WTC11 (cell line): ENCODE data around the gene BICDL2. TPM values are rescaled to one million over a fixed set of nuclear protein-coding genes. Genes with fewer than 3 reads are reported as not detected.

Experiments used
- ATAC-seq: fragments of 200-7000 bp; cut with Tn5 transposase; 2 replicates; pipeline ENCODE4 v1.10.0; 2021; ENCODE audit warnings: mild to moderate bottlenecking, moderate library complexity
- CTCF ChIA-PET: fragments of 300-600 bp; sonication (Branson Sonifier 250); formaldehyde crosslinking; loops from one replicate; lab custom pipeline; 2021; ENCODE audit warnings: antibody characterized with exemption; lab: Charles Lee
- POLR2A ChIA-PET: fragments of 350-600 bp; sonication (Branson Sonifier 250); formaldehyde crosslinking; loops from one replicate; lab custom pipeline; 2021; ENCODE audit warnings: antibody characterized with exemption; lab: Charles Lee
- DNase-seq: peaks from one replicate; pipeline ENCODE4 v3.0.0; 2021; ENCODE audit warnings: low spot score
- H3K27ac Mint-ChIP-seq: 2 replicates; pipeline ENCODE4 v1.8.0; 2021; ENCODE audit warnings: mixed read lengths
- H3K27me3 Mint-ChIP-seq: 2 replicates; pipeline ENCODE4 v1.8.0; 2021; ENCODE audit warnings: low read depth, mild to moderate bottlenecking, moderate library complexity, mixed read lengths
- H3K36me3 Mint-ChIP-seq: 2 replicates; pipeline ENCODE4 v1.8.0; 2021; ENCODE audit warnings: mixed read lengths
- H3K4me1 Mint-ChIP-seq: 2 replicates; pipeline ENCODE4 v1.8.0; 2022; ENCODE audit warnings: mixed read lengths
- H3K4me3 Mint-ChIP-seq: 2 replicates; pipeline ENCODE4 v1.8.0; 2021; ENCODE audit warnings: mild to moderate bottlenecking, moderate library complexity, mixed read lengths
- H3K9me3 Mint-ChIP-seq: 2 replicates; pipeline ENCODE4 v1.8.0; 2021; ENCODE audit warnings: mixed read lengths
- CBFB ChIP-seq: sonication (generic); formaldehyde crosslinking; IDR thresholded peaks from 2 replicates; pipeline ENCODE4 v1.8.1; 2022; ENCODE audit warnings: mild to moderate bottlenecking, low read depth, missing genetic modification reagents
- E2F1 ChIP-seq: sonication (generic); formaldehyde crosslinking; IDR thresholded peaks from 2 replicates; pipeline ENCODE4 v1.8.0; 2022; ENCODE audit warnings: mild to moderate bottlenecking, missing genetic modification reagents
- E2F4 ChIP-seq: sonication (generic); formaldehyde crosslinking; IDR thresholded peaks from 2 replicates; pipeline ENCODE4 v1.8.1; 2022; ENCODE audit warnings: low read depth, mild to moderate bottlenecking, moderate library complexity, missing genetic modification reagents, borderline replicate concordance
- ELF4 ChIP-seq: sonication (generic); formaldehyde crosslinking; IDR thresholded peaks from 2 replicates; pipeline ENCODE4 v1.8.1; 2022; ENCODE audit warnings: low read depth, mild to moderate bottlenecking, moderate library complexity, missing genetic modification reagents
- EMX1 ChIP-seq: fragments of 250-450 bp; sonication (Bioruptor Pico); IDR thresholded peaks from 2 replicates; pipeline ENCODE4 v1.8.0; 2021; ENCODE audit warnings: mild to moderate bottlenecking
- ESRRA ChIP-seq: sonication (generic); formaldehyde crosslinking; IDR thresholded peaks from 2 replicates; pipeline ENCODE4 v1.8.1; 2022; ENCODE audit warnings: mild to moderate bottlenecking, missing genetic modification reagents, borderline replicate concordance
- HMGXB4 ChIP-seq: sonication (generic); formaldehyde crosslinking; IDR thresholded peaks from 2 replicates; pipeline ENCODE4 v1.8.1; 2023; ENCODE audit warnings: mild to moderate bottlenecking, moderate library complexity, missing genetic modification reagents
- MLX ChIP-seq: sonication (generic); formaldehyde crosslinking; IDR thresholded peaks from 2 replicates; pipeline ENCODE4 v1.8.1; 2023; ENCODE audit warnings: mild to moderate bottlenecking, missing genetic modification reagents, moderate library complexity
- MXD4 ChIP-seq: fragments of 250-450 bp; sonication (Bioruptor Pico); IDR thresholded peaks from 2 replicates; pipeline ENCODE4 v1.8.0; 2021; ENCODE audit warnings: mild to moderate bottlenecking, moderate library complexity, borderline replicate concordance
- PREB ChIP-seq: sonication (generic); formaldehyde crosslinking; IDR thresholded peaks from 2 replicates; pipeline ENCODE4 v1.8.1; 2022; ENCODE audit warnings: mild to moderate bottlenecking, missing genetic modification reagents, moderate library complexity, borderline replicate concordance
- SMAD4 ChIP-seq: sonication (generic); formaldehyde crosslinking; IDR thresholded peaks from 2 replicates; pipeline ENCODE4 v1.8.0; 2022; ENCODE audit warnings: mild to moderate bottlenecking, missing genetic modification reagents
- SOX15 ChIP-seq: fragments of 250-450 bp; sonication (Bioruptor Pico); IDR thresholded peaks from 2 replicates; pipeline ENCODE4 v1.9.0; 2021; ENCODE audit warnings: mild to moderate bottlenecking
- TEAD1 ChIP-seq: sonication (generic); formaldehyde crosslinking; IDR thresholded peaks from 2 replicates; pipeline ENCODE4 v1.8.0; 2022; ENCODE audit warnings: mild to moderate bottlenecking, missing genetic modification reagents
- ZBTB43 ChIP-seq: sonication (generic); formaldehyde crosslinking; IDR thresholded peaks from 2 replicates; pipeline ENCODE4 v1.8.1; 2023; ENCODE audit warnings: mild to moderate bottlenecking, missing genetic modification reagents
- ZNF219 ChIP-seq: sonication (generic); formaldehyde crosslinking; IDR thresholded peaks from 2 replicates; pipeline ENCODE4 v1.8.0; 2023; ENCODE audit warnings: missing genetic modification reagents, mild to moderate bottlenecking, borderline replicate concordance
- ZNF232 ChIP-seq: sonication (generic); formaldehyde crosslinking; IDR thresholded peaks from 2 replicates; pipeline ENCODE4 v1.8.0; 2022; ENCODE audit warnings: mild to moderate bottlenecking, missing genetic modification reagents
- ZNF263 ChIP-seq: sonication (generic); formaldehyde crosslinking; IDR thresholded peaks from 2 replicates; pipeline ENCODE4 v1.8.1; 2022; ENCODE audit warnings: low read depth, mild to moderate bottlenecking, moderate library complexity, missing genetic modification reagents
- total RNA-seq: library from RNA; stranded (reverse); gene quantifications from 3 replicates; pipeline ENCODE4 v1.2.3, GENCODE V29; 2021
- TF ChIP-seq, protein P1 (sequence below): sonication (generic); formaldehyde crosslinking; IDR thresholded peaks from 2 replicates; pipeline ENCODE4 v1.8.1; 2023; ENCODE audit warnings: mild to moderate bottlenecking, missing genetic modification reagents
- TF ChIP-seq, protein P2 (sequence below): fragments of 250-450 bp; sonication (Bioruptor Pico); IDR thresholded peaks from 2 replicates; pipeline ENCODE4 v1.9.0; 2021; ENCODE audit warnings: mild to moderate bottlenecking
- TF ChIP-seq, protein P3 (sequence below): sonication (generic); formaldehyde crosslinking; IDR thresholded peaks from 2 replicates; pipeline ENCODE4 v1.8.0; 2023; ENCODE audit warnings: missing genetic modification reagents, mild to moderate bottlenecking, borderline replicate concordance

BICDL2 gene
- total RNA-seq, 1 experiment from 2014 or later, result 28.2 TPM

DNA sequence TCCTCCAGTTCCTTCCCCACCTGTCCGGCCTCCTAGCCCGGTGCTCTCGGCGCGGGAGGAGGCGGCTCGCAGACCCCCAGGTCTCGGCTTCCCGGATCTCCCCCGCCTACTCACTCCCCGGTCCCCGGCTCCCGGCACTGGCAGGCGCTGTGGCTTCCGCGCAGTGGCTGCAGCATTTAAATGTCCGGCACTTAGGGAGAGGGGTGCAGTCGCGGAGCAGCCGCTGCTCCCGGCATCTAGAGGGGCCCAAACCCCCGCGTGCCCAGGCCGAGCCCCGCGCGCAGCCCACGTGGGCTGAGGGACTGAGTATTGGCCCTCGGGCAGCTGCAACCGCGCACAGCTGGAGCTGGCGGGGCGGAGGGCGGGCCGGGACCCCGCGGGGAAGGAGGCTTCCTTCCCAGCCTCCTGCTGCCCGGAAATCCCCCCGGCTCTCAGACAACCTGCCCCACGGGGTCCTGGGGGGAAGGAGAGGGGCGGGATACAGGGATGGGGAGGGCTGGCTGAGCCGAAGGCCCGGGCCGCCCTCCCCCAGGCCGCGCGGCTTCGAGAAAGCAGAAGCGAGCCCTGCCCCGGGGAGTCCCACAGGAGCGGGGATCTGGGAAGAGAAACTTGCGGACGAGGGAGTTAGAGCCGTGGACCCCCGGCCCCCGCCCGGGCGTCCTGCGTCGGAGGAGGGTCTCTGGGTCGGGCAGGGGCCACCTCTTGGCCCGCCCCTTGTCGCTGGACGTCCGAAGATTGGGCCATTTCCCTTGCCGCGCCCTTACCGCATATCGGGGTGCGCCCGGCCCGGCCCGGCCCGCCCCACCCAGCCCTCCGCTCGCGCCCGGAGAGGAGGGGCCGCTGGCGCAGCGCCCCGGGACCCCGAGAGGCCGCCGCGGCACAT, 9.3 kb upstream of the BICDL2 start, which contains the start of gene MMP25:
Gene MMP25, plus strand, starts transcription at position 804 of the 883 bp plus-strand sequence. CDS start 357 bp downstream, outside the sequence.
- POLR2A ChIA-PET, result interaction anchor here (1.0 to 2.5 kb wide), 3 partner anchors 13 to 53 kb away, joined by 4 to 8 read pairs (median 8); partner anchors contain the start of genes TNFRSF12A and ZSCAN10
- Mint-ChIP-seq H3K27ac (peak within 1 kb of the TSS; percentile 74), H3K27me3 (peaks cover 30% of the 10 kb centered on the region)
- no peak for TF ChIP-seq E2F4 (CRISPR knock-in tag)
- TF ChIP-seq E2F1 (CRISPR knock-in tag), result peak; percentile 11; the same call in 1 of the 2 replicates
- no peak for TF ChIP-seq PREB (CRISPR knock-in tag)
- TF ChIP-seq ZNF263 (CRISPR knock-in tag), result no peak
- TF ChIP-seq, protein P1, sequence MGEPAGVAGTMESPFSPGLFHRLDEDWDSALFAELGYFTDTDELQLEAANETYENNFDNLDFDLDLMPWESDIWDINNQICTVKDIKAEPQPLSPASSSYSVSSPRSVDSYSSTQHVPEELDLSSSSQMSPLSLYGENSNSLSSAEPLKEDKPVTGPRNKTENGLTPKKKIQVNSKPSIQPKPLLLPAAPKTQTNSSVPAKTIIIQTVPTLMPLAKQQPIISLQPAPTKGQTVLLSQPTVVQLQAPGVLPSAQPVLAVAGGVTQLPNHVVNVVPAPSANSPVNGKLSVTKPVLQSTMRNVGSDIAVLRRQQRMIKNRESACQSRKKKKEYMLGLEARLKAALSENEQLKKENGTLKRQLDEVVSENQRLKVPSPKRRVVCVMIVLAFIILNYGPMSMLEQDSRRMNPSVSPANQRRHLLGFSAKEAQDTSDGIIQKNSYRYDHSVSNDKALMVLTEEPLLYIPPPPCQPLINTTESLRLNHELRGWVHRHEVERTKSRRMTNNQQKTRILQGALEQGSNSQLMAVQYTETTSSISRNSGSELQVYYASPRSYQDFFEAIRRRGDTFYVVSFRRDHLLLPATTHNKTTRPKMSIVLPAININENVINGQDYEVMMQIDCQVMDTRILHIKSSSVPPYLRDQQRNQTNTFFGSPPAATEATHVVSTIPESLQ (CRISPR knock-in tag), result no peak
- TF ChIP-seq ESRRA (CRISPR knock-in tag), result no peak
- TF ChIP-seq, protein P2, sequence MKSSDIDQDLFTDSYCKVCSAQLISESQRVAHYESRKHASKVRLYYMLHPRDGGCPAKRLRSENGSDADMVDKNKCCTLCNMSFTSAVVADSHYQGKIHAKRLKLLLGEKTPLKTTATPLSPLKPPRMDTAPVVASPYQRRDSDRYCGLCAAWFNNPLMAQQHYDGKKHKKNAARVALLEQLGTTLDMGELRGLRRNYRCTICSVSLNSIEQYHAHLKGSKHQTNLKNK (CRISPR knock-in tag), result no peak
- 0 out of 2 replicates have a peak, but pooled peaks have one; percentile 20 for TF ChIP-seq TEAD1 (CRISPR knock-in tag)
- no peak for TF ChIP-seq SOX15
- no peak for TF ChIP-seq CBFB (CRISPR knock-in tag)
- TF ChIP-seq SMAD4, result no peak
- TF ChIP-seq ZNF232, result no peak
- no peak for TF ChIP-seq MXD4 (CRISPR knock-in tag)
- no peak for TF ChIP-seq ELF4 (CRISPR knock-in tag)
- TF ChIP-seq EMX1 (CRISPR knock-in tag), result no peak
- TF ChIP-seq HMGXB4 (CRISPR knock-in tag), result peak; percentile 58; the same call in 1 of the 2 replicates
- no peak for TF ChIP-seq MLX (CRISPR knock-in tag)
- TF ChIP-seq, protein P3, sequence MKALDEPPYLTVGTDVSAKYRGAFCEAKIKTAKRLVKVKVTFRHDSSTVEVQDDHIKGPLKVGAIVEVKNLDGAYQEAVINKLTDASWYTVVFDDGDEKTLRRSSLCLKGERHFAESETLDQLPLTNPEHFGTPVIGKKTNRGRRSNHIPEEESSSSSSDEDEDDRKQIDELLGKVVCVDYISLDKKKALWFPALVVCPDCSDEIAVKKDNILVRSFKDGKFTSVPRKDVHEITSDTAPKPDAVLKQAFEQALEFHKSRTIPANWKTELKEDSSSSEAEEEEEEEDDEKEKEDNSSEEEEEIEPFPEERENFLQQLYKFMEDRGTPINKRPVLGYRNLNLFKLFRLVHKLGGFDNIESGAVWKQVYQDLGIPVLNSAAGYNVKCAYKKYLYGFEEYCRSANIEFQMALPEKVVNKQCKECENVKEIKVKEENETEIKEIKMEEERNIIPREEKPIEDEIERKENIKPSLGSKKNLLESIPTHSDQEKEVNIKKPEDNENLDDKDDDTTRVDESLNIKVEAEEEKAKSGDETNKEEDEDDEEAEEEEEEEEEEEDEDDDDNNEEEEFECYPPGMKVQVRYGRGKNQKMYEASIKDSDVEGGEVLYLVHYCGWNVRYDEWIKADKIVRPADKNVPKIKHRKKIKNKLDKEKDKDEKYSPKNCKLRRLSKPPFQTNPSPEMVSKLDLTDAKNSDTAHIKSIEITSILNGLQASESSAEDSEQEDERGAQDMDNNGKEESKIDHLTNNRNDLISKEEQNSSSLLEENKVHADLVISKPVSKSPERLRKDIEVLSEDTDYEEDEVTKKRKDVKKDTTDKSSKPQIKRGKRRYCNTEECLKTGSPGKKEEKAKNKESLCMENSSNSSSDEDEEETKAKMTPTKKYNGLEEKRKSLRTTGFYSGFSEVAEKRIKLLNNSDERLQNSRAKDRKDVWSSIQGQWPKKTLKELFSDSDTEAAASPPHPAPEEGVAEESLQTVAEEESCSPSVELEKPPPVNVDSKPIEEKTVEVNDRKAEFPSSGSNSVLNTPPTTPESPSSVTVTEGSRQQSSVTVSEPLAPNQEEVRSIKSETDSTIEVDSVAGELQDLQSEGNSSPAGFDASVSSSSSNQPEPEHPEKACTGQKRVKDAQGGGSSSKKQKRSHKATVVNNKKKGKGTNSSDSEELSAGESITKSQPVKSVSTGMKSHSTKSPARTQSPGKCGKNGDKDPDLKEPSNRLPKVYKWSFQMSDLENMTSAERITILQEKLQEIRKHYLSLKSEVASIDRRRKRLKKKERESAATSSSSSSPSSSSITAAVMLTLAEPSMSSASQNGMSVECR (CRISPR knock-in tag), result peak; percentile 43; the same call in 1 of the 2 replicates
- TF ChIP-seq ZBTB43 (CRISPR knock-in tag), result no peak
- TF ChIP-seq ZNF219 (CRISPR knock-in tag), result no peak

More for the DNA sequence above, 9.3 kb upstream of the BICDL2 start, which contains the start of gene MMP25:
- ATAC-seq (peak; percentile 44), DNase-seq (peak; percentile 65)
- Mint-ChIP-seq H3K9me3 (no peaks in the 10 kb centered on the region), H3K36me3 (0 out of 2 replicates have a peak, but pooled peaks cover 3% of the 10 kb centered on the region), H3K4me1 (peaks cover 13% of the 10 kb centered on the region), H3K4me3 (peak within 1 kb of the TSS; percentile 89)
- CTCF ChIA-PET, result interaction anchor here (1.7 to 11.1 kb wide), 3 partner anchors 13 to 84 kb away, joined by 5 to 152 read pairs (median 16); no protein-coding TSS in a partner anchor
